PFSK-1 (cell line): ENCODE results near the gene SIGLEC9.

Experiments
- POLR2AphosphoS5 ChIP-seq: IDR thresholded peaks from 2 replicates; pipeline ENCODE4 v1.6.1; 2012; ENCODE audit warnings: low read depth, mild to moderate bottlenecking, control low read depth, low read length, moderate library complexity
- SIN3A ChIP-seq: IDR thresholded peaks from 2 replicates; pipeline ENCODE4 v1.6.1; 2012; ENCODE audit warnings: mild to moderate bottlenecking, low read length, moderate library complexity, borderline replicate concordance; ENCODE audit not compliant: insufficient read depth
- TAF1 ChIP-seq: IDR thresholded peaks from 2 replicates; pipeline ENCODE4 v1.6.1; 2012; ENCODE audit warnings: low read length, control low read depth, borderline replicate concordance; ENCODE audit not compliant: insufficient read depth

DNA sequence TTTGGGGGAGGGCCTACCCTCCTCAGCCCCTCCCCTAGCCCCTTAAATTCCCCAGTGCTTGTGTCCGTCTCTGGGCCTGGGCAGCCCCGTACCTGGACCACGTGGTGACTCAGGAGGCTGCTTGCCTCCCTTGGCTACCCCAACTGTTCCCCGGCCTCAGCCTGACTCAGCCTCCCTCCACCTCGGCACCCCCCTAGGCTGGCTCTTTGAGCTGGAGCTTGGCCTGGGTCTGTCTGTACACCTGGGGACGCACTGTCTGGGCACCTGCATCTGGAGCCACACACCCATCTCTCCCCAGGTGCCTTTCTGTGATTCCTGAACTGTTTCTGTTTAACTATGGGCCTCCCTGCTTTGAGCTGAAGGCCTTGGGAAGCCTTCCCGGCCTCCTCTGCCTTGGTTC, 40.2 kb upstream of the SIGLEC9 start:
- TF ChIP-seq POLR2AphosphoS5 (no peak), TAF1 (no peak), SIN3A (no peak)
